ENCODE measurements around the gene LRMDA. TPM values are rescaled to one million over a fixed set of nuclear protein-coding genes. Genes with fewer than 3 reads are reported as not detected.

The LRMDA gene
- total RNA-seq, 4 donors from 2014 or later = 7.3 to 20.1 (median 8.4) TPM

DNA sequence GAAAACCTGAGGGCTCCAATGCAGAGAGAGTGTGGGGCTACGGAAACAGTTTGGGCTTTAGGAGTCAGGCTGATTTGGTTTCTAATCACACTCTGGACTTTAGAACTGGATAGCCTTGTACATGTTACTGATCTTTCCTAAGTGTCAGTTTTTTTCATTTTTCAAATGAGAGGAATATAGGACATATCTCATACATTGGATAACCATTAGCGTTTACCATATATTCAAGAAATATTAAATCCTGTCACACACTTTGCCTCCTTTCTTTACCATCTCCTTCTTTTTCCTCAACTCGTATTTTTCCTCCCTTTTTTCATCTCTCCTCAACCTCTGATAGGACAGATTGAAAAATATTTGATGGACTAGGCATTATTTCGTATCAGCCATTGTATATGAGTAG is 885.7 kb downstream of the LRMDA start:
- H3K36me3 ChIP-seq = no peaks in the 10 kb centered on the region
- 96 to 97% methylated on average over 4 of the region's 4 CpGs for WGBS, 2 donors (ENCODE audit: low coverage in 1 of 2)
- no peak overlapping the region for H3K4me3 ChIP-seq
- H3K27me3 ChIP-seq = no peaks in the 10 kb centered on the region
- ATAC-seq = no peak
- TF ChIP-seq CTCF (IDR thresholded peaks at IDR 0.05) = no peak
- no peak overlapping the region for H3K27ac ChIP-seq
- peaks cover 0 to 14% (median 0%) of the 10 kb centered on the region in 3 donors for H3K4me1 ChIP-seq
- no peaks in the 10 kb centered on the region for H3K9me3 ChIP-seq

- Histone ChIP-seq H3K36me3 (no peaks in the 10 kb centered on the region), H3K4me3 (no peak overlapping the region), H3K4me1 (peaks cover 0 to 6% (median 0%) of the 10 kb centered on the region in 3 donors), H3K9me3 (no peaks in the 10 kb centered on the region), H3K27me3 (no peaks in the 10 kb centered on the region), H3K27ac (no peak overlapping the region)
- WGBS, 2 donors (ENCODE audit: low coverage in 1 of 2) = 59% methylated on average over 2 of the region's 2 CpGs; no CpG with 5 or more reads in 1 of the 2 donors
- ATAC-seq = no peak
- TF ChIP-seq POLR2A (IDR thresholded peaks at IDR 0.05) (no peak), CTCF (IDR thresholded peaks at IDR 0.05) (no peak), POLR2AphosphoS5 (IDR thresholded peaks at IDR 0.05) (no peak), EP300 (IDR thresholded peaks at IDR 0.05) (no peak)
Measured at GRCh38 chr10:76318211-76318610, 886.8 kb downstream of the LRMDA start.

DNA sequence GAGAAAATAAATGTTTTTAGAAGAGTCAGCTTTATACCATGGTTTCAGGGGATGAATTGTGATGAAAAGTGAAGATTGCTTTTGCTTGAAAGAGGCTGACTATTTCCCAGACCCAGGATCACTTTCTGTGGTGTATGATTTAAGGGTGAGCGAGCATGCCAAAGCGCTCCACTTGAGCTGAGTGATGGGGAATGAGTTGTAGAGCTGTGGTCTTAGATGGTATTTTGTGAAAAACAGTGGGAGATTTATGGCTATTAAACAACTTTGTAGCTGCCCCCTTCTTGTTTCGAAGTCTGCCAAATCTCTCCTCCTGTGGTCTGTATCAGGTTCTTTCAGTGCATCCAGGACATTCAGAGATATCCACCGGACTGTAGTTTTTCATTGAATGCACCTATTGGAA is 888.2 kb downstream of the LRMDA start:
- Histone ChIP-seq H3K4me3 (no peak overlapping the region), H3K9me3 (no peaks in the 10 kb centered on the region), H3K27ac (no peak overlapping the region), H3K4me1 (peaks cover 0 to 6% (median 0%) of the 10 kb centered on the region in 3 donors), H3K27me3 (no peaks in the 10 kb centered on the region), H3K36me3 (no peaks in the 10 kb centered on the region)
- 98 to 100% methylated on average over 4 of the region's 4 CpGs for WGBS, 2 donors (ENCODE audit: low coverage in 1 of 2)
- no peak for TF ChIP-seq EP300 (IDR thresholded peaks at IDR 0.05)
- no peak for TF ChIP-seq POLR2AphosphoS5 (IDR thresholded peaks at IDR 0.05)
- no peak for TF ChIP-seq CTCF (IDR thresholded peaks at IDR 0.05)
- TF ChIP-seq POLR2A (IDR thresholded peaks at IDR 0.05) = no peak
- no peak for ATAC-seq

DNA sequence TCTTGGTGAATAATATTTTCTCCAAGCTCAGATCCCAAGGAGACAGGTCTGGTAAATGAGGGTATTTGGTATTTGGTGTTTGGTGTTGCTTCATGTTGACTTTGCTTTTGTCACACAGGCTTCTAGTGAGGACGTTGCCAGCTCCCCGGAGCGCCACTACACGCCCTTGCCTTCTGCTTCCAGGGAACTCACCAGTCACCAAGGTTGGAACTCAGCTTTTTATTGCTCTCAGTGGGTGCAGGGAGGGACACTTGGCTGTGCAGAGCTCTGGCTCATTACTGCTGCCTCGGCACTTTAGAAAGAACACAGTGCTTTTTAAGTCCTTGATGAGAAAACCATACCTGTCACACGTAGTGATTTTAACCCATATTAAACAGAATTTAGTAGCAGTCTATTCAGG is 892.9 kb downstream of the LRMDA start:
- H3K27ac ChIP-seq = no peak overlapping the region
- 38 to 90% methylated on average over 2 to 6 of the region's 6 CpGs for whole genome bisulfite sequencing, 2 donors (ENCODE audit: low coverage in 1 of 2)
- no peaks in the 10 kb centered on the region for H3K9me3 ChIP-seq
- no peak for ATAC-seq
- H3K36me3 ChIP-seq = no peaks in the 10 kb centered on the region
- no peaks in the 10 kb centered on the region for H3K27me3 ChIP-seq
- no peak overlapping the region for H3K4me3 ChIP-seq
- H3K4me1 ChIP-seq = no peaks in the 10 kb centered on the region
- no peak for TF ChIP-seq POLR2AphosphoS5 (IDR thresholded peaks at IDR 0.05)
- TF ChIP-seq CTCF (IDR thresholded peaks at IDR 0.05) = no peak
- no peak for TF ChIP-seq EP300 (IDR thresholded peaks at IDR 0.05)
- no peak for TF ChIP-seq POLR2A (IDR thresholded peaks at IDR 0.05)

DNA sequence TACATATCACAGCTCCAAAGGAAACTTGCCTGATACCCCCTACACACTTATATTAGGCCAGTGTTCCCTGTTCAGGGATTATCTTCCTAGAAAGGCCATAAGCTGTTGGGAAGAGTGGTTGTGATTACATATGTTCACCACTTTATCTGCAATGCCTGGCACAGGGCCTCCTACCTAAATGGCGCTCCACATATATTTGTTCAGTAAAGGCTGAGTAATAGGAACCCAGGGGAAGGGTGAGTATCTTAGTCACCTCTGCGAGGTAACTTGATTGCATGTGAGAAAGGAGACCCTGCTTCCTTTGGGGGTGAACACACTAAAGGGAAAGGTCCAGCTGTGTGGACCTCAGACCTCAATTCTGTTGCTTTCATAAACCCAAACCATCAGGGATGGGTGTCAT is 896.0 kb downstream of the LRMDA start:
- no peak for ATAC-seq
- H3K27ac ChIP-seq = no peak overlapping the region
- no peaks in the 10 kb centered on the region for H3K27me3 ChIP-seq
- no peaks in the 10 kb centered on the region for H3K36me3 ChIP-seq
- no peaks in the 10 kb centered on the region for H3K9me3 ChIP-seq
- no peak for TF ChIP-seq POLR2A (IDR thresholded peaks at IDR 0.05)
- no peak for TF ChIP-seq CTCF (IDR thresholded peaks at IDR 0.05)
- TF ChIP-seq POLR2AphosphoS5 (IDR thresholded peaks at IDR 0.05) = no peak
- no peak for TF ChIP-seq EP300 (IDR thresholded peaks at IDR 0.05)
- peaks cover 0 to 21% (median 6%) of the 10 kb centered on the region in 3 donors for H3K4me1 ChIP-seq
- 94 to 100% methylated on average over 2 of the region's 2 CpGs for WGBS, 2 donors (ENCODE audit: low coverage in 1 of 2)
- H3K4me3 ChIP-seq = no peak overlapping the region
